Panc1 (cell line): ENCODE data around the gene TSPAN17. TPM values are rescaled to one million over a fixed set of nuclear protein-coding genes. Genes with fewer than 3 reads are reported as not detected.

ENCODE experiments used
- ATAC-seq: fragments of 200-7000 bp; cut with Tn5 transposase; 2 replicates; pipeline ENCODE4 v1.9.1; 2020; ENCODE audit warnings: mild to moderate bottlenecking, moderate library complexity
- BruUV-seq: library from RNA; stranded (reverse); fragments of 400-500 nt; replicated peaks from 2 replicates; lab custom pipeline; 2021; lab: Mats Ljungman, UMichigan
- CTCF ChIA-PET: fragments of 300-600 bp; sonication (Branson Sonifier 250); formaldehyde crosslinking; loops from one replicate; lab custom pipeline; 2022; ENCODE audit warnings: antibody characterized with exemption; lab: Charles Lee
- POLR2A ChIA-PET: fragments of 300-600 bp; sonication (Branson Sonifier 250); formaldehyde crosslinking; loops from one replicate; lab custom pipeline; 2022; ENCODE audit warnings: antibody characterized with exemption; lab: Charles Lee
- DNase-seq: peaks from one replicate; pipeline ENCODE4 v3.0.0-alpha.2; 2010; ENCODE audit warnings: low read depth, low spot score
- H3K27ac ChIP-seq: 2 replicates; pipeline ENCODE4 v1.5.1; 2011; ENCODE audit warnings: mild to moderate bottlenecking, low read length, inconsistent platforms
- H3K27me3 ChIP-seq: fragments of 200-500 bp; sonication (Bioruptor generic); 2 replicates; pipeline ENCODE4 v1.6.0; 2014; ENCODE audit warnings: low read length, inconsistent platforms; ENCODE audit not compliant: control insufficient read depth, insufficient read depth
- H3K36me3 ChIP-seq: fragments of 200-500 bp; sonication (Bioruptor generic); 2 replicates; pipeline ENCODE4 v1.5.1; 2014; ENCODE audit warnings: inconsistent platforms, mild to moderate bottlenecking, low read length, moderate library complexity; ENCODE audit not compliant: control insufficient read depth, insufficient read depth
- H3K4me1 ChIP-seq: 2 replicates; pipeline ENCODE4 v1.5.1; 2011; ENCODE audit warnings: inconsistent platforms, mild to moderate bottlenecking, low read length, moderate library complexity; ENCODE audit not compliant: control insufficient read depth, insufficient read depth
- H3K4me3 ChIP-seq, 2 experiments: 2 replicates each; pipeline ENCODE4 v1.5.1; 2011 to 2012; ENCODE audit warnings: low read depth in 2 of 2, low read length in 2 of 2, mild to moderate bottlenecking in 2 of 2, inconsistent platforms in 1 of 2, moderate library complexity in 1 of 2
- H3K9me3 ChIP-seq: fragments of 200-500 bp; sonication (Bioruptor generic); 2 replicates; pipeline ENCODE4 v1.5.1; 2014; ENCODE audit warnings: low read depth, mild to moderate bottlenecking, inconsistent platforms, low read length, moderate library complexity; ENCODE audit not compliant: control insufficient read depth, insufficient read depth
- CTCF ChIP-seq: fragments of 450-650 bp; IDR thresholded peaks from 2 replicates; pipeline ENCODE4 v1.5.1; 2017; ENCODE audit warnings: mild to moderate bottlenecking
- POLR2AphosphoS5 ChIP-seq: IDR thresholded peaks from 2 replicates; pipeline ENCODE4 v1.6.1; 2012; ENCODE audit warnings: mild to moderate bottlenecking, low read depth, low read length, moderate library complexity
- REST ChIP-seq, 2 experiments: IDR thresholded peaks; 2 replicates each; pipeline ENCODE4 v1.6.1; 2011 to 2012; ENCODE audit warnings: low read depth in 2 of 2, control low read depth in 1 of 2, low read length in 1 of 2, mild to moderate bottlenecking in 1 of 2, moderate library complexity in 1 of 2; ENCODE audit not compliant: insufficient read depth in 1 of 2
- SIN3A ChIP-seq: IDR thresholded peaks from 2 replicates; pipeline ENCODE4 v1.6.1; 2012; ENCODE audit warnings: low read depth, mild to moderate bottlenecking, low read length, moderate library complexity, borderline replicate concordance; ENCODE audit not compliant: insufficient read depth
- TCF7L2 ChIP-seq: IDR thresholded peaks from 2 replicates; pipeline ENCODE4 v1.6.1; 2011; ENCODE audit warnings: mild to moderate bottlenecking, low read depth, low read length, inconsistent platforms
- in situ Hi-C: cut with HindIII; loops from 2 replicates; pipeline ENCODE4 v1.10.0; 2016; ENCODE audit warnings: low sequenced_read_pairs, low pct_unique_long_range_greater_than_20kb
- intact Hi-C: fragments of 100-400 bp; cut with micrococcal nuclease; formaldehyde crosslinking; loops from one replicate; pipeline ENCODE4 v1.10.0; 2022; ENCODE audit not compliant: unreplicated experiment
- total RNA-seq: library from RNA; stranded (reverse); gene quantifications from one replicate; pipeline ENCODE4 v1.2.1, GENCODE V29; 2021; ENCODE audit not compliant: unreplicated experiment

Gene TSPAN17
- total RNA-seq, 1 experiment from 2014 or later = 64.7 TPM

- Histone ChIP-seq H3K36me3 (no peaks in the 10 kb centered on the region), H3K27ac (no peak overlapping the region), H3K4me1 (peaks cover 5% of the 10 kb centered on the region; the same call in 1 of the 2 replicates), H3K9me3 (no peaks in the 10 kb centered on the region), H3K4me3 (no peak overlapping the region), H3K27me3 (no peaks in the 10 kb centered on the region)
- in situ Hi-C loops = no loop called here
- intact Hi-C loops = no loop called here
- ChIA-PET CTCF (no interaction called here), POLR2A (interaction anchor here (0.5 kb wide), 1 partner anchor 168 kb away, joined by 3 read pairs; no protein-coding TSS in a partner anchor)
- DNase-seq = no peak
- no TSS peak for BruUV-seq
- TF ChIP-seq CTCF (no peak; the same call in 1 of the 2 replicates), REST (IDR thresholded peaks at IDR 0.05; ENCODE audit: insufficient read depth in 1 of 2, low read depth in 2 of 2, low read length in 1 of 2) (no peak), TCF7L2 (no peak), SIN3A (no peak), POLR2AphosphoS5 (no peak)
- peak; percentile 76 for ATAC-seq
Measured at GRCh38 chr5:176619203-176619568, 28.1 kb upstream of the TSPAN17 start.

- Histone ChIP-seq H3K27ac (no peak overlapping the region), H3K27me3 (no peaks in the 10 kb centered on the region), H3K4me1 (peaks cover 5% of the 10 kb centered on the region; the same call in 1 of the 2 replicates), H3K9me3 (no peaks in the 10 kb centered on the region), H3K36me3 (no peaks in the 10 kb centered on the region), H3K4me3 (peak overlapping the region; percentile 32 to 48)
- ATAC-seq (no peak), DNase-seq (no peak)
- CTCF ChIA-PET = no interaction called here
- TF ChIP-seq SIN3A (no peak), CTCF (no peak)
- BruUV-seq = no TSS peak
- intact Hi-C loops = no loop called here
- in situ Hi-C loops = no loop called here
- POLR2A ChIA-PET = interaction anchor here (0.6 kb wide), 1 partner anchor 18 kb away, joined by 7 read pairs; no protein-coding TSS in a partner anchor
Measured at GRCh38 chr5:176619569-176620332, 27.5 kb upstream of the TSPAN17 start.
